Naive thymus-derived CD8-positive, alpha-beta T cell (primary cell): ENCODE data around the gene SLC16A3. TPM values are rescaled to one million over a fixed set of nuclear protein-coding genes. Genes with fewer than 3 reads are reported as not detected.
A peak's percentile ranks its signal among the peaks of the same experiment; 100 is the strongest.

Source experiments
- ATAC-seq, 2 donors: fragments of 150-1000 bp; cut with Tn5 transposase in 1 of 2; sonication (Bioruptor Pico), chemical (Tn5 transposase) in 1 of 2; 1 replicate in 1 of 2; 2 replicates in 1 of 2; pipeline ENCODE4 v1.10.0; 2021; ENCODE audit warnings: mild to moderate bottlenecking in 2 of 2, moderate library complexity in 2 of 2
- POLR2A ChIA-PET: fragments of 350-600 bp; sonication (Branson Sonifier 250); formaldehyde crosslinking; loops from one replicate; lab custom pipeline; 2021; ENCODE audit warnings: antibody characterized with exemption; lab: Charles Lee
- DNase-seq, 10 donors: peaks; one replicate each; pipeline versions ENCODE4 v3.0.0 to v3.0.0-alpha.2; 2020 to 2022
- H3K27ac Mint-ChIP-seq, 10 donors: one replicate each; pipeline ENCODE4 v1.8.0; 2020 to 2022; ENCODE audit warnings: mild to moderate bottlenecking in 10 of 10, mixed read lengths in 10 of 10, moderate library complexity in 4 of 10, inconsistent platforms in 1 of 10
- H3K27me3 Mint-ChIP-seq, 5 donors: one replicate each; pipeline ENCODE4 v1.8.0; 2021 to 2022; ENCODE audit warnings: mixed read lengths in 5 of 5
- H3K36me3 Mint-ChIP-seq, 3 donors: one replicate each; pipeline ENCODE4 v1.8.0; 2020 to 2022; ENCODE audit warnings: mixed read lengths in 3 of 3, mild to moderate bottlenecking in 2 of 3, inconsistent platforms in 1 of 3
- H3K4me1 Mint-ChIP-seq, 4 donors: one replicate each; pipeline ENCODE4 v1.8.0; 2021 to 2022; ENCODE audit warnings: mixed read lengths in 4 of 4
- H3K4me3 Mint-ChIP-seq, 10 donors: one replicate each; pipeline ENCODE4 v1.8.0; 2020 to 2022; ENCODE audit warnings: mild to moderate bottlenecking in 10 of 10, mixed read lengths in 10 of 10, moderate library complexity in 6 of 10, inconsistent platforms in 1 of 10
- H3K9me3 Mint-ChIP-seq, 9 donors: one replicate each; pipeline ENCODE4 v1.8.0; 2020 to 2022; ENCODE audit warnings: mixed read lengths in 9 of 9, mild to moderate bottlenecking in 3 of 9, inconsistent platforms in 1 of 9, moderate library complexity in 1 of 9
- polyA plus RNA-seq, 3 donors: library from polyadenylated mRNA; unstranded; fragments of 300-500 nt; fragmentation: Illumina TruSeq; gene quantifications; one replicate each; pipeline ENCODE4 v1.2.3, GENCODE V29; 2021
- total RNA-seq, 8 experiments: library from RNA in 2 of 8; stranded (reverse) in 2 of 8; gene quantifications; one replicate each; pipeline ENCODE4 v1.2.3 and lab custom pipeline; 2021 to 2026

SLC16A3 gene
- total and polyA plus RNA-seq, 5 experiments from 2014 or later: 0.91 to 11.6 (median 1.5) TPM

DNA sequence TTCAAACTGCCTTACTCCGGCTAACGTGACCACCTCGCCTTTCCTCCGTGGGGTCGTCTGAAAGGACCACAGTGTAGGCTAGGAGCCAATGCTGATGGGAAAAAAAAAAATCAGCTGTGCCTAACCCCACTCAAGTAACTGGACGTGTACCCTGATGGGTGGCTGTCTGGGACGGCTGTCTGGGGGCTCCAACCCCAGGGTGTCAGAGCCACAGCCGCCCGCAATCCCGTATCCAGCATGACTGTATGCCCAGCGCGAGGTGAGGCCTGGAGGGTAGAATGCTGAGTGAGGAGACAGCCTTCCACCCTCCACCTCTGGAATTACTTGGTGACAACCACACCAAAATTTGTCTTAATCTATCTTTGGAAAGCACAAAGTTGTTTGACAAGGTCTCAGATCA, 41.8 kb downstream of the SLC16A3 start:
- Mint-ChIP-seq H3K4me3 (peak overlapping the region; percentile 47 to 99 (median 94)), H3K36me3 (peaks cover 5 to 62% (median 6%) of the 10 kb centered on the region in 3 donors), H3K9me3 (no peaks in the 10 kb centered on the region), H3K27ac (peak overlapping the region; percentile 52 to 94 (median 88)), H3K4me1 (peaks cover 35 to 72% (median 69%) of the 10 kb centered on the region in 4 donors), H3K27me3 (no peaks in the 10 kb centered on the region)
- POLR2A ChIA-PET: interaction anchor here (1.9 to 6.7 kb wide), 3 partner anchors 21 to 46 kb away, joined by 5 to 50 read pairs (median 38); partner anchors contain the start of gene CD7
- ATAC-seq (no peak), DNase-seq (no peak)

DNA sequence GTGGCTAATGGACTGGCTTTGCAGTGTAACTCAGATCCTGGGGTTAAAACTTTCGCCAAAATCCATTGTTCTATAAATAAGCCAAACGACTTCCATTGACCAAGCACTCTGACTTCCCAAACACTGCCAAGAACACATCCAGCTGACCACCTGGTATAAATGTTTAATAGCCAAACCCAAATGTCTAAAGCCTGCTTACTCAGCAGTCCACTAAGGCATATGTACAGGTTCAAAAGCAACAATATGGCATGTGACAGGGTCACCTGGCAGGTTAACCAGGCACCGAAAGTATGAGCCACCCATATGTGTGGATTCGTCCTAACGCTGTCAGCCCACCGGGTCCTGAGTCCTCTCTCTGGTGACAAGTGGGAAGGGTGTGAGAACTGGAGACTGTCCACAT, 42.6 kb downstream of the SLC16A3 start:
- POLR2A ChIA-PET: interaction anchor here (0.6 to 6.7 kb wide), 5 partner anchors 9 to 1815 kb away, joined by 3 to 50 read pairs (median 3); partner anchors contain the start of gene MRPL12
- peaks cover 30 to 66% (median 63%) of the 10 kb centered on the region in 4 donors for H3K4me1 Mint-ChIP-seq
- H3K36me3 Mint-ChIP-seq: peaks cover 5 to 54% (median 6%) of the 10 kb centered on the region in 3 donors
- no peaks in the 10 kb centered on the region for H3K27me3 Mint-ChIP-seq
- DNase-seq: no peak
- ATAC-seq: no peak
- H3K27ac Mint-ChIP-seq: peak overlapping the region; percentile 86 to 99 (median 93)
- H3K9me3 Mint-ChIP-seq: no peaks in the 10 kb centered on the region
- peak overlapping the region; percentile 79 to 99 (median 96) for H3K4me3 Mint-ChIP-seq

DNA sequence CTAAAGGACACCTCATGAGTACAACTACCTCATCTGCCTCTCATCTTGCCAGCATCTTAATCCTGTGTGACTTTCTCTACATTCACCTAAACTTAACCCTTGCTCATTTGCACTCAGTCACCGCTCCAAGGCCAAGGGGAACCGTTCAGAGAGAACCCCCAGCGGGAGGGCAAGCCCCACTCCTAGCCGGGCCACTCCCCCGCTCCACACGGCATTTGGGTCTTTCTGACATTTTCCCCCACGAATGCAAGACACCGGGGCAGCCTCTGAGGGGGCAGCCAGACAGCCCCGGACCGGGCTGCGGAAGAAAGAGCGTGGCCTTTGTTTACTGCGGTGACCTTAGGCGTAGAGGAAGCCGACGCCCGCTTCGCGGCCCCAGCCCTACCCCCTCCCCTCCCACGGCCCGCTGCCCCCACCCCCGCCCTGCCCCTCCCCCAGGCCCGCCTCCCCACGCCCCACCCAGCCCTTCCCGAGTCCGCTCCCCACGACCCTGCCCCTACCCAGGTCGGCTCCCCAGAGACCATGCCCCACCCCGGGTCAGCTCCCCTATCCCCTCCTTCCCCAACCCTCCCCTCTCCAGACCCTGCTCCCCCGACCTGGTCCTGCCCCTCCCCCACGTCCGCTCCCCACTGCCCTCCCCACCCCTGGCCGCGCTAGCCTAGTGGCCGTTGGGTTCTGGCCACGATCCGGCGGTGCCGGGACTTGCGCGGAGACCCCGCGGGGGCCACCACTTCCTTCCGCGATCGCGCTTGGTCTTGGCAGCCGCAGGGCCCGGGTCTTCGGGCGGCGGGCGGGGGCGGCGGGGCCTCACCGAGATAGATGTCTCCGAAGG, 43.9 kb downstream of the SLC16A3 start:
- no peaks in the 10 kb centered on the region for H3K9me3 Mint-ChIP-seq
- H3K27me3 Mint-ChIP-seq: no peaks in the 10 kb centered on the region
- DNase-seq (peak in 8 of 10 donors; percentile 25 to 53 (median 40)), ATAC-seq (peak; percentile 26 to 29)
- peak overlapping the region; percentile 79 to 99 (median 96) for H3K4me3 Mint-ChIP-seq
- H3K4me1 Mint-ChIP-seq: peaks cover 24 to 56% (median 53%) of the 10 kb centered on the region in 4 donors
- H3K27ac Mint-ChIP-seq: peak overlapping the region; percentile 93 to 99 (median 99)
- POLR2A ChIA-PET: interaction anchor here (0.7 to 6.7 kb wide), 13 partner anchors 10 to 174 kb away, joined by 3 to 50 read pairs (median 6); partner anchors contain the start of genes CD7, FASN, OGFOD3 and SLC16A3
- peaks cover 5 to 42% (median 6%) of the 10 kb centered on the region in 3 donors for H3K36me3 Mint-ChIP-seq

DNA sequence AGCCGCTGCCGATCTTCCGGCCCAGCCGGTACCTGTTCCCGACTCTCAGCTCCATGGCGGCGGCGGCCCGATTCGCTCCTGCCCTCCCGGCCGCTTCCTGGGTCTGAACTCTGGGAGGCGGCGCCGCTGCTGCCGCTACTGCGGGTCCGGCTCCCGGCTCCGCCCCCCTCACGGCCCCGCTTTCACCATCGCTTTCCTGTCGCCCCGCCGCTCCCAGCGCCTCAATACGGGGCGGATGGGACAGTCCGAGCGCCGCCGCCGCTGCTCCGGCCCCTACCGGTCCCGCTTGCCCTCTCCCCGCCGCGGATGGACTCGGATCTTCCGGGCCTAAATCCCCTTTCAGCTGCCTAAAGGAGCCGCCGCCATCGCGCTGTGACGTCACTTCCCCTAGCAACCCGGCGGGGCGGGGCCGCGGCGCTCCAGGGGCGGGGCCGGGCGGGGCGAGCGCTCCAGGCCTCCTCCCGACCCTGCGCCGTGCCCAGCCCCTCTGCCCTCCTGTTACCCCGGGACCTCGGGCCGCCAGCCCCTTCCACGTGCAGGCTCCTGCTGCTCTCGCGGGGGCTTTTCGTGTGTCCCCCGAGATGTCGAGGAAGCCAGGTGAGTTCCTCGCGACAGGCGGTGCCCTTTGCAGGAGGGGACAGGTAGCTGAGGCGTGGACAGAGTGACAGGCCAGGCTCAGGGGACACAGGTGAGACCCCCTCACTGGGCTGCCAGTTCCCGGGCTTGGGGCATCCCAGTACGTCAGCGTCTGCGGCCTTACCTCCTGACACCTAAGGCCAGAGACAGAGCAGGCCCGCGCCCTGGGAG, 44.7 kb downstream of the SLC16A3 start, which contains the start of gene CSNK1D:
CSNK1D (minus strand) TSS at position 374 of the 807 bp plus-strand sequence; CDS start at position 55, 319 bp downstream.
- peaks cover 5 to 38% (median 6%) of the 10 kb centered on the region in 3 donors for H3K36me3 Mint-ChIP-seq
- ATAC-seq (peak; percentile 74 to 79), DNase-seq (peak; percentile 82 to 98 (median 92))
- POLR2A ChIA-PET: interaction anchor here (0.6 to 6.7 kb wide), 15 partner anchors 10 to 175 kb away, joined by 3 to 50 read pairs (median 5); partner anchors contain the start of genes CD7, FASN, OGFOD3 and SLC16A3
- H3K27ac Mint-ChIP-seq: peak within 1 kb of the TSS; percentile 93 to 99 (median 99)
- H3K4me1 Mint-ChIP-seq: peaks cover 21 to 49% (median 45%) of the 10 kb centered on the region in 4 donors
- H3K27me3 Mint-ChIP-seq: no peaks in the 10 kb centered on the region
- H3K9me3 Mint-ChIP-seq: no peaks in the 10 kb centered on the region
- H3K4me3 Mint-ChIP-seq: peak within 1 kb of the TSS; percentile 79 to 99 (median 96)

DNA sequence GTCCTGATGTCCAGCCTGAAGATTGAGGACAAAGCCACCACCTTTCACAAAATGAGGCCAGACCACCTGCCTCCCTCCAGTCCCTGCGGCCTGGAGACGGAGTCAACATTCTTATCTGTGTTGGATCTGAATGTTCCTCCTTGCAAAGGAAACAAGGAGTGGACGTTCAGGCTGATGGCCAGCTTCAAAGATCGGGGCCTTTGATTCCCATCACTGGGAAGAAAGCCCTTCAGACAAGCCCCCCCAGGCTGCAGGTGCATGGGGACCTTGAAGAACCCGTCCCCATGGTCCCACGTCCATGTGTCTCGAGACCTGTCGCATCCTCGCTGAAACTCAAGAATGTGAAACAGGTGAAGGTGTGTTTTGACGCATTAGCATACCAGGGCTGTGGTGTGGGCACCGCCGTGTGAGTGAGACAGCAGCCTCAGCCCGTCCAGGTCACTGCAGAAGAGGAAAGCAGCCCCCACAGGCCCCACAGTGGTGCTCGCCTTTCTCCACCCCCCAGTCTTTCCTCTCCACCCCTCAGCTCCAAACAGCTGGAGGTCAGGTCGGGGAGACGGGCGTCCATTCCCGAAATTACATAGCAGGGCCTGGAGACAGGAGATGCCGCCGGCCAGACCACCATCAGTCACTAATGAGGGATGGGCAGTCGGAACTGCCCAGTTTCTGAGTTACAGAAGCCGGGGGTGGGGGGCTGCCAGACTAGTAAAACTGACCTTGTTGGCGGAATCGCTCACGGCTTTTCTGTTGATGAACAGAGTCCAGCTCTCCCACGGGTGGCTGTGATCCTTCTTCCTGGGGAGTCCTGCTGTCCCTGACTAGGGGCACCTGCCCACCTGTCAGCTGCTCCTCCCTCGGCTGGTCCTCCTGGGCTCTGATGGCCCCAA, 45.5 kb downstream of the SLC16A3 start:
- no peaks in the 10 kb centered on the region for H3K9me3 Mint-ChIP-seq
- H3K4me1 Mint-ChIP-seq: peaks cover 18 to 44% (median 37%) of the 10 kb centered on the region in 4 donors
- no peaks in the 10 kb centered on the region for H3K27me3 Mint-ChIP-seq
- H3K27ac Mint-ChIP-seq: peak overlapping the region in 9 of 10 donors; percentile 48 to 99 (median 63)
- DNase-seq: no peak
- no peak for ATAC-seq
- peak overlapping the region; percentile 39 to 99 (median 78) for H3K4me3 Mint-ChIP-seq
- POLR2A ChIA-PET: interaction anchor here (0.6 to 6.7 kb wide), 11 partner anchors 9 to 223 kb away, joined by 3 to 50 read pairs (median 6); partner anchors contain the start of genes CD7 and SLC16A3
- peaks cover 5 to 30% (median 6%) of the 10 kb centered on the region in 3 donors for H3K36me3 Mint-ChIP-seq

DNA sequence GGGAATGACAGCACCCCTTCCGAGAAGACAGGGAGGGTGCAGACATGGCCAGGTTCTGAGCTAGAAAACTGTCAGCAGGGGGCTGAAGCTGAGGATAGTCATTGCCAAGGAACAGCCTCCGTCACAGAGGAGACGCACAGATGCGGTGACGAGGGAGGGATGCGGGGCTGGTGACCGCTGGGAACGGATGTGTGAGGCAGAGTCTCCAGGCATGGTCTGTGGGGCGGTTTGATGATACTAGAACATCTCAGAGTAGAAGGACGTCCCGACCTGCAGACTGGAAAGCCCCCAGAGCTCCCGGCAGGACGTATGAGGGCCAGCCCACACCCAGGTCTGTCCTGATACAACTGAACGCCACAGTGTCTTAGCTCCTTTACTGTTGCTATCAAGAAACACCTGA, 46.5 kb downstream of the SLC16A3 start:
- H3K27me3 Mint-ChIP-seq: no peaks in the 10 kb centered on the region
- ATAC-seq: no peak
- POLR2A ChIA-PET: interaction anchor here (1.3 to 6.7 kb wide), 3 partner anchors 17 to 23 kb away, joined by 9 to 50 read pairs (median 38); no protein-coding TSS in a partner anchor
- H3K4me3 Mint-ChIP-seq: peak overlapping the region in 5 of 10 donors; percentile 20 to 52 (median 30)
- peaks cover 12 to 34% (median 27%) of the 10 kb centered on the region in 4 donors for H3K4me1 Mint-ChIP-seq
- no peaks in the 10 kb centered on the region for H3K9me3 Mint-ChIP-seq
- peaks cover 5 to 22% (median 5%) of the 10 kb centered on the region in 3 donors for H3K36me3 Mint-ChIP-seq
- H3K27ac Mint-ChIP-seq: peak overlapping the region in 1 of 10 donors; percentile 75
- DNase-seq: no peak

DNA sequence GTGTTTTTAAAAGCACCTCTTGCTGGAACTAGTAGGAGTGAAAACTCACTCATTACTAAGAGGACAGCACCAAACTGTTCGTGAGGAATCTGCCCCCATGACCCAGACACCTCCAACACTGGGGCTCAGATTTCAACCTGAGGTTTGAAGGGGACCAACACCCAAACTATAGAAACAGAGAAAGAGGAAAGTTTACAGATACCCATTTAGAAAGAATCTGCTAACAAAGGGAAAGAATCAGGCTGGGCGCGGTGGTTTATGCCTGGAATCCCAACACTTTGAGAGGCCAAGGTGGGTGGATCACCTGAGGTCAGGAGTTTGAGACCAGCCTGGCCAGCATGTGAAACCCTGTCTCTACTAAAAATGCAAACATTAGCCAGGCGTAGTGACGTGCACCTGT, 48.1 kb downstream of the SLC16A3 start:
- no peaks in the 10 kb centered on the region for H3K27me3 Mint-ChIP-seq
- peak overlapping the region in 1 of 10 donors; percentile 66 for H3K27ac Mint-ChIP-seq
- no peak overlapping the region for H3K4me3 Mint-ChIP-seq
- H3K9me3 Mint-ChIP-seq: no peaks in the 10 kb centered on the region
- peaks cover 9 to 31% (median 24%) of the 10 kb centered on the region in 4 donors for H3K4me1 Mint-ChIP-seq
- H3K36me3 Mint-ChIP-seq: peaks cover 2 to 8% (median 5%) of the 10 kb centered on the region in 3 donors
- ATAC-seq (no peak), DNase-seq (no peak)
- POLR2A ChIA-PET: no interaction called here

DNA sequence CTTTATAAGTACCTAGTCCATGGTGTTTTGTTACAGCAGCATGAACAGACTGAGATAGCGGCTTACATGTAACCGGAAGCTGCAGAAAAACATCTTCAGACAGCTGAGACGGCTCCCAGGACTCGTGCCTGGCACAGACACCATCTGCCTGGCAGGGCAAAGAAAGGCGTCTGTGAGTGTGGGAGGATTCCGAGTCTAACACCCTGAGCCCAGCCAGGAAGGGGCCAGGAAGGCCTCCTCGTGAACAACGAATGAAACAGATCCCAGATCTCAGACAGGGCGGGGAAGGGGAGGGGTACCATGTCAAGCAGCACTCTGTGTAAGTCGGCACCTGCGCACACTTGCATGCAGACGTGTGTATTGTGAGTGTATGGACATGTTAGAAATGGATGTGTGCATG, 49.0 kb downstream of the SLC16A3 start:
- Mint-ChIP-seq H3K9me3 (no peaks in the 10 kb centered on the region), H3K27me3 (no peaks in the 10 kb centered on the region), H3K27ac (peak overlapping the region in 1 of 10 donors; percentile 79), H3K4me1 (peaks cover 5 to 27% (median 17%) of the 10 kb centered on the region in 4 donors), H3K36me3 (peaks cover 0 to 2% (median 0%) of the 10 kb centered on the region in 3 donors), H3K4me3 (no peak overlapping the region)
- ATAC-seq: no peak
- no peak for DNase-seq
- POLR2A ChIA-PET: interaction anchor here (0.6 kb wide), 1 partner anchor 29 kb away, joined by 4 read pairs; no protein-coding TSS in a partner anchor

DNA sequence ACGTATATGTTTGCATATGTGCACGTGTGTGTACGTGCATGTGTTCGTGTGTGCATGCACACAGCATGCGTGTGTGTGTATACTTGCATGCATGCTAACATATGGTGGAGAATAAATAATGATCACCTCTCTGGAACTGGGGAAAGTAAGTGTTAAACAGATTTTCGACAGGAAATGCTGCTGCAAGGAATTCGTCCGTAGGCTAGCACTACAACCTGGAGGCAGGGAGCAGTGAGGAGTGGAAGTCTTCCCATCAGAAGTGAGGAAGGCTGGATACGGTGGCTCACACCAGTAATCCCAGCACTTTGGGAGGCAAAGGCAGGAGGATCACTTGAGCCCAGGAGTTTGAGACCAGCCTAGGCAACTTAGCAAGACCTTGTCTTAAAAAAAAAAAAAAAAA, 49.5 kb downstream of the SLC16A3 start:
- POLR2A ChIA-PET: no interaction called here
- no peak for ATAC-seq

DNA sequence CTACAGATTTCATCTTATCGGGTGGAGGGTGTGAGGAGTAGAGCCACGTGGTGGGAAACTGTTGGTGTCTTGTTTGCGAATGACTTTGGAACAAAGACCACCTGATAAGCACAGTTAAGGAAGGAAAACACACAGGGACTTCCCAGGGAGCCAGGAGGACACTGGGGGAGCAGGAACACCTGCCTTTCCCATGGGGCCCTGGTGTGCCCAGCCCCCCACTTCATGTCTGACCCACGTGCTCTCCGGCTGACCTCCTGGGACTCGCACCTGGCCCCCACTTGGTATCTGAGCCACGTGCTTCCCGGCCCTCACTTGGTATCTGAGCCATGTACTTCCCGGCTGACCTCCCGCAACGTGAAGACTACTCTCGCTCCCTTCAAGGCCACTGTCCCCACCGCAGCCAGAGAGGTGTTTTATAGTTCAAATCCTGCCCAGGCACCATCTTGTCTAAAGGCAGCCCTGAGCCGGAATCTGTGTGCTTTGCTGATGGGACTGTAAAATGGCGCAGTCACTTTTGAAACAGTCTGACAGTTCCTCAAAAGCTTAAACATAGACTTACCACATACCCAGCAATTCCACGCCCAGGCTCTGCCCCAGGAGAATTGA, 50.0 kb downstream of the SLC16A3 start:
- ATAC-seq: no peak
- H3K9me3 Mint-ChIP-seq: no peaks in the 10 kb centered on the region
- POLR2A ChIA-PET: no interaction called here
- H3K36me3 Mint-ChIP-seq: no peaks in the 10 kb centered on the region
- H3K4me3 Mint-ChIP-seq: no peak overlapping the region
- H3K4me1 Mint-ChIP-seq: peaks cover 7 to 27% (median 17%) of the 10 kb centered on the region in 4 donors
- peak overlapping the region in 1 of 10 donors; percentile 81 for H3K27ac Mint-ChIP-seq
- H3K27me3 Mint-ChIP-seq: no peaks in the 10 kb centered on the region
- DNase-seq: no peak

More for the DNA sequence above, 49.5 kb downstream of the SLC16A3 start:
- H3K36me3 Mint-ChIP-seq: peaks cover 0 to 2% (median 0%) of the 10 kb centered on the region in 3 donors
- peaks cover 5 to 27% (median 17%) of the 10 kb centered on the region in 4 donors for H3K4me1 Mint-ChIP-seq
- no peak for DNase-seq
- no peak overlapping the region for H3K27ac Mint-ChIP-seq
- H3K9me3 Mint-ChIP-seq: no peaks in the 10 kb centered on the region
- H3K4me3 Mint-ChIP-seq: no peak overlapping the region
- no peaks in the 10 kb centered on the region for H3K27me3 Mint-ChIP-seq
